GM12891 (cell line): Measurements from ENCODE around the gene MAL.
A peak's percentile ranks its signal among the peaks of the same experiment; 100 is the strongest.

Experiments used
- DNase-seq: peaks from one replicate; pipeline ENCODE4 v3.0.0; 2011; ENCODE audit warnings: low spot score; ENCODE audit not compliant: insufficient read length
- FAIRE-seq: peaks from 2 replicates; lab custom pipeline; 2011; peaks lifted over from hg19 to GRCh38; lab: Jason Lieb, UNC
- PAX5 ChIP-seq: IDR thresholded peaks from 2 replicates; pipeline ENCODE4 v1.6.1; 2011; ENCODE audit warnings: low read length, moderate library complexity, mild to moderate bottlenecking; ENCODE audit not compliant: insufficient read depth, severe bottlenecking
- POLR2A ChIP-seq: IDR thresholded peaks from 2 replicates; pipeline ENCODE4 v1.6.1; 2011; ENCODE audit warnings: low read depth, low read length, control low read depth
- POLR2AphosphoS5 ChIP-seq: IDR thresholded peaks from 2 replicates; pipeline ENCODE4 v1.6.1; 2011; ENCODE audit warnings: low read depth, low read length, control low read depth
- POU2F2 ChIP-seq: IDR thresholded peaks from 2 replicates; pipeline ENCODE4 v1.6.1; 2011; ENCODE audit warnings: low read depth, mild to moderate bottlenecking, control low read depth, low read length, moderate library complexity
- SPI1 ChIP-seq: IDR thresholded peaks from 2 replicates; pipeline ENCODE4 v1.6.1; 2011; ENCODE audit warnings: low read depth, low read length, control low read depth
- TAF1 ChIP-seq: IDR thresholded peaks from 2 replicates; pipeline ENCODE4 v1.6.1; 2011; ENCODE audit warnings: low read depth, low read length, control low read depth

Gene MAL

GRCh38 chr2:95039978-95040377, 14.5 kb downstream of the MAL start:
- no peak for DNase-seq
- TF ChIP-seq TAF1 (no peak), POLR2AphosphoS5 (no peak), PAX5 (no peak), POLR2A (no peak), POU2F2 (no peak), SPI1 (no peak)
- no peak for FAIRE-seq

DNA sequence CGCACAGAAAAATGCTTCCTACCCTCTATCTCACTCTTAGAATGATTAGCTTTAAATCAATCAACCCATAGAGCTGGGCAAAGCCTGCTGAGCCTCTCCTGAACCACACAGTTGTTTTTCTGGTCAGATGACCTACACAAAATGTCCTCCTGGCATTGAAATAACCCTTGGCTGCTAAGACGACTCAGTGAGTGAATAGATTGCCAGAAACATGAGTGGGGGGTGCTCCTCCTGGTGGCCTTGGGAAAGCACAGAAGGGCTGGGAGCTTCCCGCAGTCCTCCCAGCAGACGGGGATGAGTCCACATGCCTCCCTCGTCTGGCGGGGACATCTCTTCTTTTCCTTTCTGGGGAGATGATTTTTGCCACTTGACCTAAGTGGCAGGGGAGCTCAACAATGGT, 14.9 kb downstream of the MAL start:
- no peak for FAIRE-seq

GRCh38 chr2:95041060-95041823, 15.7 kb downstream of the MAL start:
- TF ChIP-seq TAF1 = no peak
- no peak for TF ChIP-seq SPI1
- TF ChIP-seq POLR2A = no peak
- no peak for DNase-seq
- no peak for FAIRE-seq

More for the DNA sequence above, 14.9 kb downstream of the MAL start:
- DNase-seq = no peak
- no peak for TF ChIP-seq POLR2AphosphoS5
- TF ChIP-seq POLR2A = no peak
- no peak for TF ChIP-seq SPI1
- TF ChIP-seq TAF1 = no peak
- no peak for TF ChIP-seq PAX5

DNA sequence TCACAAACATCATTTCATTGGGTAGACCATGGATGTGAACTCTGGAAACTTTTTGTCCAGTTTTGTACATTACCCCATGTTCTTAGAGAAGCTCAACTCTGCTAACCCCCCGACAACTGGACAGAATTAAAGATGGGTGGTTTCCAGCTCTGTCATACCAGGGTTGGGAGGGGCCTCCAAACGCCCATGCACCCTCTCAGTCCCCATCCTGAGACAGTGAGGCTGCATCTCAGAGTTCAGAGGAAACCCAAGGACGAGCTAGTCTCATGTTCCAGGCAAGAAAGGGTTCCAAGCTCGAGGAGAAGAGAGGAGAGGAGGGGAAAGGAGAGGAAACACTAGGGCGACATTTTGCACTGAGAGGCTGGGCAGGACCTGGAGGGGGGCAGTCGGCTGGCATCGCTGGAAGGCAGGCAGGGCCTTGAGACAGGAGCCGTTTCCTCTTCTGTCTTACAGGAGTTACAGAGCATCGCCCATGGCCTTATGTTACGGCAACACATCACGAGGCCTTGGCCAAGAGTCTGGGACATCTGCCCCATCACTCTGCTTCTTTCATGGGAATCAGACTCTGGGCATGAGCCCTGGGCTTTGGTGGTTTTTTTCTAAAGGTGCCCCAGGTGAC, 16.4 kb downstream of the MAL start:
- 0 out of 2 replicates have a peak, but pooled peaks have one; percentile 35 for TF ChIP-seq POLR2AphosphoS5
- 0 out of 2 replicates have a peak, but pooled peaks have one; percentile 37 for TF ChIP-seq TAF1
- no peak for TF ChIP-seq POLR2A
- no peak for DNase-seq
- FAIRE-seq = no peak

DNA sequence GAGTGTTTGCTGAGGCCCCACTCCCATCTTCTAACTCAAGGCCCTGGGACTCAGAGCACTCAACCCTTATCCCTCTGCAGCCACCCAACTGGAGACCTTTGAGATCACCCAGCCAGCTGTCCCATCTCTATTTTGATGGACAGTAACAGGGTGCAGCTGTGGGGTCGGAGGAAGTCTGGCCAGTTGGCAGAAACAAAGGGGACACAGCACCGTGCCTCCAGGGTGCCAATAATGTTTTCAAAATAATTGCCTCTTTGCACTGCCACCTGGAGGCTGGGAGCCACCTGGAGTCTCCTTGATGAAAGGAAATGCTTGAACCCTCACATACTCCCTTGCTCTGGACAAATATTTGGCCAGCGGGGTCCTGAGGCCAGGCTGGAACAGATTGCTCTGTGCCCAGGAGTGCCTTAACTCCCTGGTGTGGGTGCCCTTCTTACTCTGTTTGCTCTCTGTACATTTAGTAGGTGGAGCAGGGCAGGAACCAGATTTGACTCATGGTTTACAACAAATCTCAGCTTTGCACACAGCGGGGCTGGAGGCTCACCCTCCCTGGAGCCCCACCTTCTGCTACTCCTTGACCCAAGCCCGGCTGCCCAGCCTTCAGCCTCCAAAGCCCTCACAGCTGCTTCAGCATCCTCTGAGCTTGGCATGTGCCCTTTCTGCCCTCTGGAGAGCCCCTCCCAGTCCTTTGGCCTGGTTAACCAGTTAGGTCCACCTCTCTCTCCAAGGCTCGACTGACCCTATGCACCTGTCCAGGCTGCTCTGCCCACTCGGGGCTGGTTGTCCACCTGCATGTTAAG, 17.2 kb downstream of the MAL start:
- no peak for FAIRE-seq
- no peak for TF ChIP-seq POLR2A
- TF ChIP-seq POLR2AphosphoS5 = no peak
- TF ChIP-seq TAF1 = no peak
- TF ChIP-seq SPI1 = no peak
- TF ChIP-seq PAX5 = no peak
- TF ChIP-seq POU2F2 = no peak
- DNase-seq = no peak

GRCh38 chr2:95043300-95044093, 18.0 kb downstream of the MAL start:
- no peak for FAIRE-seq
- no peak for DNase-seq
- TF ChIP-seq POU2F2 (no peak), TAF1 (no peak)

GRCh38 chr2:95044601-95045000, 19.1 kb downstream of the MAL start:
- FAIRE-seq = no peak

DNA sequence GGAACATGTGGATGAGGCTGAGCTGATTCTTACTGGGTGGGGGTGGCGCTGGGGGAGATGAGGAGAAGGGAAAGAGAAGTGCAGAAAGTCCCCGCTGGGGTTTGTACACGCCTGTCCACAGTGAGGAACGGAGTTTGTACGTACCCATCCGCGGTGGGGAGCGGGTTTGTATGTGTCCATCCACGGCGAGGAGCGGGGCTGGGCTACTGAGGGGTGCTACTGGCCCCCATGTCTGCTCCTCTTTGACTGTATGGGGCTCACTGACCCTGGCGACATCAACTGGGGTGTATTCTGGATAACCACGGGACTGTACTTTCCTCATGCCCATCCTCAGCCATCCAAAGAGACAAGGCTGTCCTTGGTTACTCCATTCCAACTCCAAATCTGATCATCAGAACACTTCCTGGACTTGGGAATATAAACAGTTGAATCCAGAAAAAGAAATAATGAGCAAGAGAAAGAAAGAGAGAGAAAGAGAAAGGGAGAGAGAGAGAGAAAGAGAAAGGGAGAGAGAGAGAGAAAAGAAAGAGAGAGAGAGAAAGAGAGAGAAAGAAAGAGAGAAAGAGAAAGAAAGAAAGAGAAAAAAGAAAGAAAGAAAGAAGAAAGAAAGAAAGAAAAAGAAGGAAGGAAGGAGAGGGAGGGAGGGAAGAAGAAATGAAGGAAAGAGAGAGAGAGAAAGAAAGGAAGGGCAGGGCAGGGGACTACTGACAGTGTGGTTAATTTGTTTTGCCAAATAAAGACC, 21.0 kb downstream of the MAL start:
- DNase-seq = no peak
- TF ChIP-seq PAX5 (no peak), TAF1 (no peak), POLR2A (no peak), POLR2AphosphoS5 (no peak), POU2F2 (no peak), SPI1 (no peak)
- FAIRE-seq = no peak

More at GRCh38 chr2:95044601-95045000, 19.1 kb downstream of the MAL start:
- DNase-seq = no peak
- TF ChIP-seq POLR2A = no peak
- TF ChIP-seq PAX5 = no peak
- no peak for TF ChIP-seq POLR2AphosphoS5
- TF ChIP-seq POU2F2 = no peak
- TF ChIP-seq SPI1 = no peak
- no peak for TF ChIP-seq TAF1
